ENCODE results near the gene NTN5.

DNA sequence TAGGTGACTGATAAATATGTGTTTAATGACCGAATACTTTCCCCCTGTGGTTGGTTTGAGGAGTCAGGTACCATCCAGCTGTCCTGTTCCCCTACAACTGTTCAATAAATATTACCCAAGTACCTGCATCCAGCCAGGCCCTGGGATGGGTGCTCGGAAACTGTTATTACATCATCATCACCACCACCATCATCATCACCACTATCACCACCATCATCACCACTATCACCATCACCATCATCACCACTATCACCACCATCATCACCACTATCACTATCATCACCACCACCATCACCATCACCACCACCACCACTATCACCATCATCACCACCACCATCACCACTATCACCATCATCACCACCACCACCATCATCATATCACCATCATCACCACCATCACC, 4.1 kb downstream of the NTN5 start:
- TF ChIP-seq, protein P1, sequence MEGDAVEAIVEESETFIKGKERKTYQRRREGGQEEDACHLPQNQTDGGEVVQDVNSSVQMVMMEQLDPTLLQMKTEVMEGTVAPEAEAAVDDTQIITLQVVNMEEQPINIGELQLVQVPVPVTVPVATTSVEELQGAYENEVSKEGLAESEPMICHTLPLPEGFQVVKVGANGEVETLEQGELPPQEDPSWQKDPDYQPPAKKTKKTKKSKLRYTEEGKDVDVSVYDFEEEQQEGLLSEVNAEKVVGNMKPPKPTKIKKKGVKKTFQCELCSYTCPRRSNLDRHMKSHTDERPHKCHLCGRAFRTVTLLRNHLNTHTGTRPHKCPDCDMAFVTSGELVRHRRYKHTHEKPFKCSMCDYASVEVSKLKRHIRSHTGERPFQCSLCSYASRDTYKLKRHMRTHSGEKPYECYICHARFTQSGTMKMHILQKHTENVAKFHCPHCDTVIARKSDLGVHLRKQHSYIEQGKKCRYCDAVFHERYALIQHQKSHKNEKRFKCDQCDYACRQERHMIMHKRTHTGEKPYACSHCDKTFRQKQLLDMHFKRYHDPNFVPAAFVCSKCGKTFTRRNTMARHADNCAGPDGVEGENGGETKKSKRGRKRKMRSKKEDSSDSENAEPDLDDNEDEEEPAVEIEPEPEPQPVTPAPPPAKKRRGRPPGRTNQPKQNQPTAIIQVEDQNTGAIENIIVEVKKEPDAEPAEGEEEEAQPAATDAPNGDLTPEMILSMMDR (IDR thresholded peaks at IDR 0.05): no peak
- no peak for TF ChIP-seq POLR2A (IDR thresholded peaks at IDR 0.05)

Measured in vagina (tissue), 2 donors.